Pancreas (tissue), 10 donors: Measurements from ENCODE around the gene ZNF586. TPM values are rescaled to one million over a fixed set of nuclear protein-coding genes. Genes with fewer than 3 reads are reported as not detected.

Source experiments
- ATAC-seq, 4 donors: fragments of 200-7000 bp; cut with Tn5 transposase; one replicate each; pipeline versions ENCODE4 v1.8.0 to v1.9.1; 2020; ENCODE audit warnings: mild to moderate bottlenecking in 4 of 4, moderate library complexity in 4 of 4
- DNase-seq, 6 donors: peaks; one replicate each; pipeline ENCODE4 v3.0.0-alpha.2; 2020
- FAIRE-seq: peaks from 2 replicates; lab custom pipeline; 2012; peaks lifted over from hg19 to GRCh38; lab: Jason Lieb, UNC
- H3K27ac ChIP-seq, 4 donors: fragments of 200-600 bp; sonication (generic); 1 replicate in 3 of 4; 2 replicates in 1 of 4; pipeline versions ENCODE4 v1.5.0 to v1.8.0; 2020
- H3K27me3 ChIP-seq, 4 donors: fragments of 200-600 bp; one replicate each; pipeline ENCODE4 v1.8.0; 2021
- H3K36me3 ChIP-seq, 3 donors: fragments of 200-600 bp; sonication (generic) in 1 of 3; one replicate each; pipeline versions ENCODE4 v1.5.0 to v1.8.0; 2020 to 2021
- H3K4me1 ChIP-seq, 3 donors: fragments of 200-600 bp; one replicate each; pipeline ENCODE4 v1.8.0; 2021
- H3K4me3 ChIP-seq, 4 donors: fragments of 200-600 bp; sonication (generic) in 2 of 4; one replicate each; pipeline versions ENCODE4 v1.5.0 to v1.8.0; 2020 to 2021
- H3K9me3 ChIP-seq, 4 donors: fragments of 200-600 bp; one replicate each; pipeline ENCODE4 v1.8.0; 2021
- CTCF ChIP-seq, 4 donors: fragments of 200-600 bp; sonication (generic) in 3 of 4; IDR thresholded peaks; one replicate each; pipeline versions ENCODE4 v1.5.0 to v1.8.0; 2021; ENCODE audit warnings: antibody characterized with exemption in 4 of 4
- WGBS, 2 donors: extraction: QIAGEN DNeasy Blood & Tissue Kit; methylation state at CpG; one replicate each; pipeline ENCODE4 v1.1.7; 2013; 5-methylcytosine and 5-hydroxymethylcytosine counted together
- intact Hi-C, 3 donors: fragments of 100-400 bp; cut with DNase I; formaldehyde crosslinking; loops; one replicate each; pipeline versions ENCODE4 v1.11.1 to v1.14.2; 2022
- polyA plus RNA-seq, 2 donors: library from polyadenylated mRNA; stranded (reverse); fragments of 200-250 nt; gene quantifications; one replicate each; pipeline ENCODE4 v1.2.3, GENCODE V29; 2013
- total RNA-seq, 6 donors: library from RNA; stranded (reverse); fragmentation: NEBNext Ultra II Directional in 4 of 6; extraction: Animal tissue kit (Norgen Biotek cat#: 25700) in 4 of 6; gene quantifications; one replicate each; pipeline versions ENCODE4 v1.2.1 to v1.2.4, GENCODE V29; 2021 to 2023
- donor health status: healthy with polysubstance abuse.
- donor health status: DM: no; HTN: no; CAD: no; lungs with moderate emphysema.
- donor health status: DM: no; HTN: no; CAD: no.
- donor health status: control.
- donor health status: control.
- donor health status: Bipolar disorder and iron deficiency.
- donor health status: DM: yes; HTN: yes; CAD: no.
- donor health status: DM: no; HTN: no; CAD: no.
- donor health status: DM: no; HTN: no; CAD: no.
- donor health status: DM: yes; HTN: yes; CAD: no.

The ZNF586 gene
- total and polyA plus RNA-seq, 8 donors, result 3.0 to 12.9 (median 4.6) TPM

- intact Hi-C loops, result no loop called here
- no peak for DNase-seq
- no peak overlapping the region for H3K27ac ChIP-seq
- no peak for FAIRE-seq
- H3K36me3 ChIP-seq, result peaks cover 2 to 39% (median 4%) of the 10 kb centered on the region in 3 donors
- no peak overlapping the region for H3K4me3 ChIP-seq
- WGBS, 2 donors, result 86 to 94% methylated on average over 6 of the region's 6 CpGs
- no peaks in the 10 kb centered on the region for H3K4me1 ChIP-seq
- peaks cover 0 to 17% (median 3%) of the 10 kb centered on the region in 4 donors for H3K9me3 ChIP-seq
- H3K27me3 ChIP-seq, result no peaks in the 10 kb centered on the region
- no peak for TF ChIP-seq CTCF (IDR thresholded peaks at IDR 0.05)
- no peak for ATAC-seq
Measured at GRCh38 chr19:57776764-57777296, 7.4 kb downstream of the ZNF586 start.

- intact Hi-C loops, result no loop called here
- Histone ChIP-seq H3K36me3 (peaks cover 2 to 39% (median 4%) of the 10 kb centered on the region in 3 donors), H3K4me3 (no peak overlapping the region), H3K27me3 (no peaks in the 10 kb centered on the region), H3K27ac (no peak overlapping the region), H3K9me3 (peaks cover 0 to 17% (median 3%) of the 10 kb centered on the region in 4 donors), H3K4me1 (no peaks in the 10 kb centered on the region)
- no peak for ATAC-seq
- TF ChIP-seq CTCF (IDR thresholded peaks at IDR 0.05), result no peak
- 97 to 100% methylated on average over 4 of the region's 4 CpGs for WGBS, 2 donors
- no peak for FAIRE-seq
- DNase-seq, result no peak
Measured at GRCh38 chr19:57778336-57778735, 8.9 kb downstream of the ZNF586 start.

- no peak for DNase-seq
- no peak for TF ChIP-seq CTCF (IDR thresholded peaks at IDR 0.05)
- 98 to 99% methylated on average over 10 of the region's 10 CpGs for WGBS, 2 donors
- no peaks in the 10 kb centered on the region for H3K27me3 ChIP-seq
- H3K36me3 ChIP-seq, result peaks cover 2 to 39% (median 4%) of the 10 kb centered on the region in 3 donors
- peaks cover 0 to 17% (median 3%) of the 10 kb centered on the region in 4 donors for H3K9me3 ChIP-seq
- no peak overlapping the region for H3K4me3 ChIP-seq
- H3K4me1 ChIP-seq, result no peaks in the 10 kb centered on the region
- ATAC-seq, result no peak
- intact Hi-C loops, result no loop called here
- no peak for FAIRE-seq
- H3K27ac ChIP-seq, result no peak overlapping the region
Measured at GRCh38 chr19:57779220-57779845, 9.9 kb downstream of the ZNF586 start.

GRCh38 chr19:57786286-57786685, 16.8 kb downstream of the ZNF586 start:
- WGBS, 2 donors, result 93 to 94% methylated on average over 38 of the region's 38 CpGs
- H3K36me3 ChIP-seq, result no peaks in the 10 kb centered on the region
- no peak for TF ChIP-seq CTCF (IDR thresholded peaks at IDR 0.05)
- H3K27me3 ChIP-seq, result no peaks in the 10 kb centered on the region
- no peak overlapping the region for H3K27ac ChIP-seq
- DNase-seq (peak in 1 of 6 donors; percentile 54), FAIRE-seq (no peak), ATAC-seq (no peak)
- H3K4me1 ChIP-seq, result no peaks in the 10 kb centered on the region
- intact Hi-C loops, result no loop called here
- H3K4me3 ChIP-seq, result no peak overlapping the region
- H3K9me3 ChIP-seq, result no peaks in the 10 kb centered on the region

- Histone ChIP-seq H3K9me3 (no peaks in the 10 kb centered on the region), H3K36me3 (no peaks in the 10 kb centered on the region), H3K27me3 (no peaks in the 10 kb centered on the region), H3K27ac (no peak overlapping the region), H3K4me1 (no peaks in the 10 kb centered on the region), H3K4me3 (no peak overlapping the region)
- ATAC-seq (no peak), FAIRE-seq (no peak), DNase-seq (no peak)
- intact Hi-C loops, result no loop called here
- TF ChIP-seq CTCF (IDR thresholded peaks at IDR 0.05), result no peak
- WGBS, 2 donors, result 79 to 88% methylated on average over 5 of the region's 5 CpGs
Measured at GRCh38 chr19:57786906-57787305, 17.4 kb downstream of the ZNF586 start.
